ENCODE data around the gene MTHFD1. TPM values are rescaled to one million over a fixed set of nuclear protein-coding genes. Genes with fewer than 3 reads are reported as not detected.

Gene MTHFD1
- polyA plus RNA-seq, 1 of the 3 experiments (the other 2 are of a cell fraction): 31.0 TPM

- TF ChIP-seq JUND (IDR thresholded peaks at IDR 0.05) (peak; percentile 80), TEAD4 (IDR thresholded peaks at IDR 0.05; ENCODE audit: borderline replicate concordance, insufficient read depth) (0 out of 2 replicates have a peak, but pooled peaks have one; percentile 13)
Measured at GRCh38 chr14:64438181-64438841, 50.2 kb downstream of the MTHFD1 start (continued).

GRCh38 chr14:64439141-64439540 is 51.0 kb downstream of the MTHFD1 start:
- 80% methylated on average over 6 of the region's 6 CpGs for WGBS (ENCODE audit: low lambda C conversion rate)

More at GRCh38 chr14:64439141-64439540, 51.0 kb downstream of the MTHFD1 start:
- peak overlapping the region; percentile 73 to 86 for H3K27ac ChIP-seq (ENCODE audit: low read depth in 2 of 2, low read length in 1 of 2)
- H3K27me3 ChIP-seq (ENCODE audit: insufficient read depth): no peaks in the 10 kb centered on the region
- H3K4me2 ChIP-seq: peak overlapping the region; percentile 20
- no peak overlapping the region for H3K9ac ChIP-seq
- H3K9me2 ChIP-seq: no peaks in the 10 kb centered on the region
- ChIA-PET POLR2A (interaction anchor here (0.6 kb wide), 1 partner anchor 31 kb away, joined by 3 read pairs; no protein-coding TSS in a partner anchor), CTCF (interaction anchor here (1.2 to 3.3 kb wide), 2 partner anchors 9 to 11 kb away, joined by 3 to 27 read pairs; no protein-coding TSS in a partner anchor)
- no peak for TF ChIP-seq JUND (IDR thresholded peaks at IDR 0.05)
- no peak for TF ChIP-seq TAF1 (IDR thresholded peaks at IDR 0.05; ENCODE audit: borderline replicate concordance, low read depth, low read length)
- TF ChIP-seq EP300 (IDR thresholded peaks at IDR 0.05; ENCODE audit: borderline replicate concordance in 1 of 2, low read depth in 1 of 2, low read length in 1 of 2): no peak
- TF ChIP-seq RAD21 (IDR thresholded peaks at IDR 0.05; ENCODE audit: low read length): no peak
- TF ChIP-seq ELF1 (IDR thresholded peaks at IDR 0.05): no peak
- no peak for TF ChIP-seq REST (IDR thresholded peaks at IDR 0.05; ENCODE audit: low read depth, low read length)
- no peak for TF ChIP-seq TEAD4 (IDR thresholded peaks at IDR 0.05; ENCODE audit: borderline replicate concordance, insufficient read depth)
- TF ChIP-seq FOXM1 (IDR thresholded peaks at IDR 0.05; ENCODE audit: low read depth): no peak
- H3K79me2 ChIP-seq (ENCODE audit: insufficient read depth): no peaks in the 10 kb centered on the region
- no peaks in the 10 kb centered on the region for H3K9me3 ChIP-seq
- peaks cover 25 to 33% of the 10 kb centered on the region in 2 experiments for H3K36me3 ChIP-seq (replicated peaks in 1 of 2; ENCODE audit: control insufficient read depth in 1 of 2, insufficient read depth in 2 of 2, low read length in 1 of 2)
- H3F3A ChIP-seq (replicated peaks; ENCODE audit: insufficient read depth): peaks cover 19% of the 10 kb centered on the region
- H2AFZ ChIP-seq (ENCODE audit: low read depth): no peak overlapping the region
- H4K20me1 ChIP-seq (ENCODE audit: insufficient read depth): no peaks in the 10 kb centered on the region
- DNase-seq: no peak
- peaks cover 7 to 9% of the 10 kb centered on the region in 2 experiments for H3K4me1 ChIP-seq (ENCODE audit: control insufficient read depth in 1 of 2, insufficient read depth in 2 of 2, low read depth in 1 of 2, low read length in 1 of 2)
- no peak overlapping the region for H3K4me3 ChIP-seq (ENCODE audit: low read depth in 2 of 2, low read length in 1 of 2)

Data from SK-N-SH (cell line).